GM21717 (cell line): Measurements from ENCODE around the gene DNAAF5.

Experiments used
- ATAC-seq: cut with Tn5 transposase; IDR thresholded peaks from one replicate; pipeline ENCODE4 v1.9.1; 2021; ENCODE audit warnings: mild to moderate bottlenecking, moderate library complexity; ENCODE audit not compliant: unreplicated experiment

The DNAAF5 gene

DNA sequence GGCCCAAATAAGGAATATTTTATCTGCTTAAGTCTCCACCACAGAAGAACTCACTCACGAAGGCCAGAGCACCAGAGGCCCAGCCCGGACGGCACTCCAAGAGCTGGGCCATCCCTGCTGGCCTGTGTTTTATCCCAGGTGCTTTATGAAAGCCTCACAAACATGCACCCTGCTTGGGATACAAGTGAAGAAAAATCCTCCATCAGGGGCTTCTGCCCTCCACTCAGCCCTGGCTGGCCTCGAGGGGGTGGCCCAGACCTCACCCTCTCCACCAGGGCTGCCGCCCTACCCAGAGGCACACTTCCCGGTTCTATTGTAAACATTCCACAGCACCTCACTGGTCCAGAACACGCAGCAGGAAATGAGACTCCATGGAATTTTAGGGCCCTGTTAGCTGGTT is 19.8 kb upstream of the DNAAF5 start:
- no peak for ATAC-seq

DNA sequence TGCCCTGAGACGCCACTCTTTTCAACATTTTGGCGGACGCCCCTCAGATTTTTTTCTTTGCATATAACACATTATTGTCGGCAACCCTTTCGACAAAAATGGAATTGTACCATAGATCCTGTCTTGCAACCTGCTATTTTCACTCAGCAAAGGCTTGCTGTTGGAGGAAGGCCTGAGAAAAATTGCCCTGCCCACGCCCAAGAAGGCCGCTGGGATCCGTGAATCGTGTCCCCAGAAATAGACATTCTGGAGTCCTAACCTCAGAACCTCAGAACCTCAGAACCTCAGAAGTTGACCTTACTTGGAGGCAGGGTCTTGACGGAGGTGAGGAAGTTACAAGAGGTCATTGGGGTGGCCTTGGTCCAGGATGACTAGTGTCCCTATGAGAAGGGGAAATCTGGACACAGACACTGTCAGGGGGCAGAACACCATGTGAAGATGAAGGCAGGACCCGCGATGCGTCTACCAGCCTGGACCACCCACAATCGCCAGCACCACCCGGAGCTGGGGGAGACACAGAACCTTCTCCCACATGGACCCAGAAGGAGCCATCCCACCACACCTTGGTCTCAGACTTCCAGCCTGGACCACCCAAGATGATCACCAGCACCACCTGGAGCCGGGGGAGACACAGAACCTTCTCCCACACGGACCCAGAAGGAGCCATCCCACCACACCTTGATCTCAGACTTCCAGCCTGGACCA is 19.1 kb upstream of the DNAAF5 start:
- no peak for ATAC-seq

GRCh38 chr7:710161-710560 is 16.3 kb upstream of the DNAAF5 start:
- ATAC-seq, result no peak

DNA sequence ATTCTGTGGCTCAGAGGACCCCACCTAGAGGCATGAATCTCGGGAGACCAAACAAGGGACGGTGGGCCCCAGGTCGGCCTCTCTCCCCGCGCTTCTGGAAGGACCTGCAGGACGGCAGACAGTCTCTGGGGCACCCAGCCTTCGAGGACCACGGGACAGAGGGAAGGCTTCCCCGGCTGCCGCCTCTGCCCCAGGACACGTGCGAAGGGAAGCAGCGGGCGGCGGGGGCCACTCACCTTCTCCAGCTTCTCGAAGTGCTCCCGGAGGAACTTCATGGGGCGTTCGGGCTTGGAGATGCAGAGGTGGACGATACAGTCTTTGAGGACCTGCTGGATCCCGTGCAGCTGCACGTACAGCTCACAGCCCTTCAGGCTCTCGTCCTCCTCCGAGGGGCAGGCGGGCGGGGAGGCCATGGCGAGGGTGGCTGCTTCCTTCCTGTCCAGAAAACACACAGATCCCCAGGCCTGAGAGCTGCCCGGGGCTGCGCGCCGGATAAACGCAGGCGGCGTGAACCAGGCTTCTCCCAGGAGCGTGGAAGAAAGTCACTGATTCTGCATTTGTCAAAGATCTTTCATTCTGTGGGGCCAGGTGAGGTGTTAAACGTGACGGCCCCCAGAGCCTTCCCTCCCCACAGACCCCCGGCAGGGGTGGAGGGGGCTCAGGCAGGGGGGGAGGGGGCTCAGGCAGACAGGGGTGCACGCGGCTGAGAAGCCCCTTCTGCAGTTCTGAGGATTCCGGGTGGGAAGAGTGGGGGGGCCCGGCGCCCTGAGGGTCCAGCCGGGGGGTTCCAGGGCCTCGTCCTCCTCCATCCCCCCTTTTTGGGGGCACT is 15.2 kb upstream of the DNAAF5 start:
- no peak for ATAC-seq

DNA sequence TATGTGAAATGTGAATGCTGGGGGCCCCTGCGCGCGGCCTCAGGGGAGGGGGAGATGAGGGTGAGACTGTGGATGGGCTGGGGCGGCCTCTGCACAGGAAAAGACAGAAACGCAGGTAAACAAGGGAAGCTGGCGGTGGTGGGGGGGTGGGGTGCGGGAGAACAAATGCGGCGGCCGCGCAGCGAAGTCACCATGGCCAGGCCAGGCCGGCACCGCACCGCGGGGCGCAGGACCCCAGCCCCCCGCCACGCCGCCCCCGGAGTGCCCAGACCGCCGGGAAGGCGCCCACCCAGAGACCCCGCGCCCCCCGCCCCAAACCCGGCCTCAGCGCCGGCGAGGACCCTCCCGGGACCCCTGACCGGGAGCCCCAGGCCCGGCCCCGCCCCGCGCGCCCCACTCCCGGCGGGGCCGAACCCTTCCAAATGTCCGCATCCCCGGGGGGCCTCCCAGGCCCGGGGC is 14.5 kb upstream of the DNAAF5 start:
- no peak for ATAC-seq

DNA sequence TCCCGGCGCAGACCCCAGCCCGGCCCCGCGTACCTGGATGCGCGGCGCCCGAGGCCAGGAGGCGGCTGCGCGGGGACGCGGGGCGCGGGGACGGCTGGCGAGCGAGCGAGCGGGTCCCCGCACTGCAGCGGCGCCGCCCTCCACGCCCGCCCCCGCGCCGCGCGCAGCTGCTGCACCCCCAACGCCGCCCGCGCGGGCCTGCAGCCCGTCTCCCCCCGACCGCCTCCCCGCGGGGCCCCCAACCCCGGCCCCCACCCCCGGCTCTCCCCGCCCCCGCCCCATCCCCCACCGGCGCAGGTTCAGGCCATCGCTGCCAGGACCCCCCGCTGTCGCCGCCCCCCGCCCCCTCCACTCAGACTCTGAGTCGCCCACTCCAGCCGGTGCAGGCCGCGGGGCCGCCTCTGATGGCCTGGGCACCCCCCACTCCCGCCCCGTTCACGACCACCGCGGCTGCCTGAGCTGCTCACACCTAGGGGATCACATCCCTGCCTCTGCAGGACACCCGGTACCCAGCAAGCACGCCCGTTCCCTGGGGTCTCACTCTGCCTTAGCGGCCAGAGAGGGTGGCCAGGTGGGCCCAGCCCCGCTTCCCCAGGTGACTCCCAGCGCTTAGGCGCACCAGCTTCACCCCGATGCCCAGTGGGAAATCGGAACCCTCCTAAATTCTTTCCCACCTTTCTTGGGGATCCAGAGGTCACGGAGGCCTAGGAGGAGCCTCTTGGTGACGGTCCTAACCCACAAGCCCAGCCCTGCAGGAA is 13.9 kb upstream of the DNAAF5 start:
- no peak for ATAC-seq

DNA sequence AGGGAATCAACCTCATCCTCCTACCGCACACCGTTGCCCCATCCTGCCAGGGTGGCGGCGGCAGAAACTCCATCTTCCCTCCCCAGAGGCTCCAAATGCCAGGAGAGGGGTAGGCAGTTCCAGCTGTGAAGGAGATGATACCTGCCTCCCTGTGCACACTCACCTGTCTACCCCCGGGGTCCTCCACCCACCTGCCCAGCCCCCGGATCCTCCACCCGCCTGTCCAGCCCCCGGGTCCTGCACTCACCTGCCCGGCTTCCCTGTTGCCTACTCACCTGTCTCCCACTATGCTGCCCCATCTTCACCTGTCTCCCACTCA is 13.4 kb upstream of the DNAAF5 start:
- no peak for ATAC-seq

- ATAC-seq, result no peak
Observed at GRCh38 chr7:713488-714230, 12.8 kb upstream of the DNAAF5 start.

- no peak for ATAC-seq
Observed at GRCh38 chr7:714251-714671, 12.2 kb upstream of the DNAAF5 start.

GRCh38 chr7:716222-716621 is 10.3 kb upstream of the DNAAF5 start:
- ATAC-seq, result no peak

- ATAC-seq, result no peak
Observed at GRCh38 chr7:716636-717035, 9.9 kb upstream of the DNAAF5 start.

DNA sequence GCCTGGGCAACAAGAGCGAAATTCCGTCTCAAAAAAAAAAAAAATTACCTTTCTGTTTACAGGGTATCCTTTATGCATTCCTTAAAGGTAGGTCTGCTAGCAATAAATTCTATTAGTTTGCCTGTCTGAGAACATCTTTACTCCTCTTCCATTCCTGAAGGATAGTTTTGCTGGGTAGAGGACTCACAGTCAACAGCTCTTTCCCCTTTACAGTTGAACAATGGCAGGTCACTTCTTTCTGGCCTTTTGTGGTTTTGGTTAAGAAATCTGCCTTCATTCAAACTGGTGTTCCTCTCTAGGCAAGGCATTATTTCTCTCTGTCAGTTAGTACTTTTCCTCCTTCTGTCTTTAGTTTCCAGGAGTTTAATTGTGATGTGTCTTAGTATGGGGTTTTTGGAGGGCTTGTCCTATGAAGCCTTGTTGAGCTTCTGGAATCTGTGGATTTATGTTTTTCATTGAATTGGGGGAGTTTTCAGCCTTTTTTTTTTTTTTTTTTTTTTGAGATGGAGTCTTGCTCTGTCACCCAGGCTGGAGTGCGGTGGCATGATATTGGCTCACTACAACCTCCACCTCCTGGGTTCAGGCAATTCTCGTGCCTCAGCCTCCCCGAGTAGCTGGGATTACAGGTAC is 4.8 kb upstream of the DNAAF5 start:
- no peak for ATAC-seq

GRCh38 chr7:723541-723940 is 3.0 kb upstream of the DNAAF5 start:
- no peak for ATAC-seq

DNA sequence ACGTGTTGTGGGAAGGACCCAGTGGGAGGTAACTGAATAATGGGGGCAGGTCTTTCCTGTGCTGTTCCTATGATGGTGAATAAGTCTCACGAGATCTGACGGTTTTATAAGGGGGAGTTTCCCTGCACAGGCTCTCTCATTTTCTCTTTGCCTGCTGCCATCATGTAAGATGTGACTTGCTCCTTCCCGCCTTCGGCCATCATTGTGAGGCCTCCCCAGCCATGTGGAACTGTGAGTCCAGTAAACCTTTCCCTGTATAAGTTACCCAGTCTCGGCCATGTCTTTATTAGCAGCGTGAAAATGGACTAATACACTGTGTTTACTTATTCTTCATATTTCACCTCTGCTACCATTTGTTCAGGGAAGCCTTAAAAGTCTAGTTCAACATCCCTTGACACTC is 2.2 kb upstream of the DNAAF5 start:
- ATAC-seq, result no peak

DNA sequence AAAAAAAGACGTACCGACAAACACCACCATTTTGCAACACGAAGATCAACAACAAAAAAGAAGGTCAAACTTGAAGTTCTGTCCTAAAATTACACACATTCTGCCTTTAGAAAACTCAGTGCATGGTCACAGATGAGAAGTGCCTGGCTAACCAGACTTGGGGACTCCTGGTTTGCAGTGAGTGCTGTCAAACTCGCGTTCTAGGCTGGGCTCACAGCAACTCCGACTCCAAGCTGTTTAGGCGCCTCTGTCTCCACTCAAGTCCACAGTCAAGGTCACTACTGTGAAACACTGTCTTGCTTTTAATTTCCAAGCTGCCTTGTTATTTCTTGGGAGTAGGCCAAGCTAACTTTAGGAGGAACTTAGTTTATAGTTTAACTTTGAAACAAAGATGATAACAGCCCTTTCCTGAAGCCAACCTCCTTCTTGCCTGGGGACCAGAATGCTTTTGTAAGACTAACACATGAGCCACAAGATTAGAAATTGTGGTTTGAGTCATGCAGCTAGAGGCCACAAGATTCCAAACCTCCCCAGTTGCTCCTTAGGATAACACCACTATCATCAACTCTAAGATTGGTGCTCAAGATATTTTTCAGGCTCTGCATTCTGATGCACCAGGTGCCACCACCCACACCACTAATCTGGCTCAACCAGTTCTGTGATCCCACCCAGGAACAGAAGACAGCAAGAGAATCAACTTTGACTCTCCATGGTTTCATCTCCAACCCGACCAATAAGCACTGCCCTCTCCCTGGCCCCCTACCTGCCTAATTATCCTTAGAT is 1.1 kb upstream of the DNAAF5 start:
- no peak for ATAC-seq

DNA sequence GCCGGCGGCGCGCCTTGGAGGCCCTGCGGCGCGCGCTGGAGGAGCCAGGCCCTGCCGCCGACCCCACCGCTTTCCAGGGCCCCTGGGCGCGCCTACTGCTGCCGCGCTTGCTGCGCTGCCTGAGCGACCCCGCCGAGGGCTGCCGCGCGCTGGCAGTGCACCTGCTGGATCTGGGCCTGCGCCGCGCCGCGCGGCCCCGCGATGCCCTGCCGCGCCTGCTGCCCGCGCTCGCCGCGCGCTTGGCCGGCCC is 280 bp downstream of the DNAAF5 start:
- ATAC-seq, result peak; percentile 16

- ATAC-seq, result peak; percentile 37
Observed at GRCh38 chr7:727104-727805, 756 bp downstream of the DNAAF5 start, which contains the start of gene PRKAR1B. TSS of gene PRKAR1B (minus strand) at chr7:727281. CDS start at chr7:711505, 15,776 bp downstream.

DNA sequence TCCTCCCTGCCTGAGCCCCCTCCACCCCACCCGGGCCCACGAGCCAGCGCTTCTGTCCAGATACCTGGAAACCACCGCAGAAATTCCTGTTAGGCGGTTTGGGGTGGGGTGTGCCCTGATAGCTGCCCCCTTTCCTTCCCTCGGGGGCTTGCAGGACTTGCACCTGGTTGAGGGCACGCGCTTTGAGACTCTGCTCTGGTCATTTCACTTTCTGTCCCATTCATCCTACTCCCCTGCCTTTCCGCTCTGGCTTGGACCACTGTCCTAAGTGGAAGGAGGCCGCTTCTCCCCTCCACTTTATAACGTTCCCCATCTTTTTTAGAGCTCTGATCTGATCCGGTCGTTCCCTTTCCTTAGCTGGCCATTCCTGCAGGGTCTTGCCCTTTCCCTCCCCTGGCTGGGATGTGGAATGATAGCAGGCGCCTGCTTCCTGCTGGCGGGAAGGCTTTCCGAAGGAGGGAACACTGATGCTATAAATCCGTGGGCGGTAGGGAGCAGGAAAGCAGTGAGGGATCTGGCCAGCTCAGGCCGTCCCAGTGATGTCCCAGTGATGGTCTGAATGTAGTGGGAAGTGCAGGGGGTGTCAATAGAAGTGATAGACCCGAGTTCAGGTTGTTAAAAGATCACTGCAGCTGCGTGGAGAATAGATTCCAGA is 1.4 kb downstream of the DNAAF5 start:
- no peak for ATAC-seq

DNA sequence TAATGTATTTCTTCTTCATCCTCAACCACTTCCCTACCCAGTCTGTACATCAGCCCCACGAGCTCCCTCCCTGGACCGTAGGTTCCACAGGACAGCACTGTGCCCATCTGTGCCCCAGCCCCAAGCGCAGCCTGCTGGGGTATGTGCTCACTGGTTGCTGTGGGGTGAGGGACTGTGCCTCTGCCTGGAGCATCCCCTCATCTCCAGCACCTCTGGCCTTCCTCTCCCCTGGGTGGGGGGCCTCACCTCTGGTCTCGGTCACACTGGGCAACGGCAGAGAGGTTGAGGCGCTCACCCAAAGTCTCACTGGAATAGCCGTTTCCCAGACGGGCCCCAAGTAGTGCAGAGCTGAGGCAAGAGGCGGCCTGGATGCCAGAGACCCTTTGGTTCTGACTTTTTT is 2.1 kb downstream of the DNAAF5 start:
- ATAC-seq, result no peak
